ENCODE data around the gene VSX1.

The VSX1 gene

GRCh38 chr20:25054995-25055629 is 26.8 kb downstream of the VSX1 start:
- Histone ChIP-seq H3K4me1 (ENCODE audit: insufficient read depth, poor library complexity, severe bottlenecking) (no peaks in the 10 kb centered on the region), H3K4me3 (ENCODE audit: severe bottlenecking) (no peak overlapping the region), H3K27me3 (ENCODE audit: insufficient read depth, poor library complexity, severe bottlenecking) (no peaks in the 10 kb centered on the region), H3K9me3 (ENCODE audit: severe bottlenecking) (no peaks in the 10 kb centered on the region), H3K36me3 (ENCODE audit: low read depth) (no peaks in the 10 kb centered on the region), H3K27ac (ENCODE audit: poor library complexity, severe bottlenecking) (no peak overlapping the region)
- ATAC-seq (ENCODE audit: low read depth), result no peak
- DNase-seq (ENCODE audit: low spot score), result peak; percentile 15
- no peak for TF ChIP-seq CTCF (IDR thresholded peaks at IDR 0.05; ENCODE audit: poor library complexity, severe bottlenecking)

GRCh38 chr20:25054096-25054820 is 27.7 kb downstream of the VSX1 start:
- ATAC-seq (ENCODE audit: low read depth) (no peak), DNase-seq (ENCODE audit: low spot score) (peak; percentile 28)
- Histone ChIP-seq H3K27me3 (ENCODE audit: insufficient read depth, poor library complexity, severe bottlenecking) (no peaks in the 10 kb centered on the region), H3K36me3 (ENCODE audit: low read depth) (no peaks in the 10 kb centered on the region), H3K9me3 (ENCODE audit: severe bottlenecking) (no peaks in the 10 kb centered on the region), H3K4me3 (ENCODE audit: severe bottlenecking) (no peak overlapping the region), H3K27ac (ENCODE audit: poor library complexity, severe bottlenecking) (no peak overlapping the region), H3K4me1 (ENCODE audit: insufficient read depth, poor library complexity, severe bottlenecking) (no peaks in the 10 kb centered on the region)
- no peak for TF ChIP-seq CTCF (IDR thresholded peaks at IDR 0.05; ENCODE audit: poor library complexity, severe bottlenecking)

- Histone ChIP-seq H3K27ac (ENCODE audit: poor library complexity, severe bottlenecking) (no peak overlapping the region), H3K4me1 (ENCODE audit: insufficient read depth, poor library complexity, severe bottlenecking) (no peaks in the 10 kb centered on the region), H3K36me3 (ENCODE audit: low read depth) (no peaks in the 10 kb centered on the region), H3K9me3 (ENCODE audit: severe bottlenecking) (no peaks in the 10 kb centered on the region), H3K27me3 (ENCODE audit: insufficient read depth, poor library complexity, severe bottlenecking) (no peaks in the 10 kb centered on the region), H3K4me3 (ENCODE audit: severe bottlenecking) (no peak overlapping the region)
- TF ChIP-seq CTCF (IDR thresholded peaks at IDR 0.05; ENCODE audit: poor library complexity, severe bottlenecking), result no peak
- DNase-seq (ENCODE audit: low spot score), result peak; percentile 14
- ATAC-seq (ENCODE audit: low read depth), result no peak
Measured at GRCh38 chr20:25053255-25054031, 28.5 kb downstream of the VSX1 start.

- Histone ChIP-seq H3K36me3 (ENCODE audit: low read depth) (no peaks in the 10 kb centered on the region), H3K27me3 (ENCODE audit: insufficient read depth, poor library complexity, severe bottlenecking) (no peaks in the 10 kb centered on the region), H3K4me3 (ENCODE audit: severe bottlenecking) (no peak overlapping the region), H3K4me1 (ENCODE audit: insufficient read depth, poor library complexity, severe bottlenecking) (no peaks in the 10 kb centered on the region), H3K27ac (ENCODE audit: poor library complexity, severe bottlenecking) (no peak overlapping the region), H3K9me3 (ENCODE audit: severe bottlenecking) (no peaks in the 10 kb centered on the region)
- no peak for TF ChIP-seq CTCF (IDR thresholded peaks at IDR 0.05; ENCODE audit: poor library complexity, severe bottlenecking)
- ATAC-seq (ENCODE audit: low read depth) (no peak), DNase-seq (ENCODE audit: low spot score) (peak; percentile 29)
Measured at GRCh38 chr20:25052255-25053194, 29.4 kb downstream of the VSX1 start.
